IPS DF 4.7 (cell line): ENCODE results near the gene KCNH1.
"Not testable (repeated sequence)": the region's sequence is repeated elsewhere in the genome, so short reads cannot be mapped to it uniquely, and the experiment has no call there.

Source experiments
- DNase-seq: peaks from one replicate; pipeline ENCODE4 v3.0.0-alpha.2; 2013; ENCODE audit warnings: low spot score; ENCODE audit errors: extremely low read depth

Gene KCNH1

GRCh38 chr1:211013346-211014240, 120.4 kb downstream of the KCNH1 start:
- DNase-seq: no peak

- not testable (repeated sequence) for DNase-seq
Measured at GRCh38 chr1:211011128-211011527, 122.8 kb downstream of the KCNH1 start.

DNA sequence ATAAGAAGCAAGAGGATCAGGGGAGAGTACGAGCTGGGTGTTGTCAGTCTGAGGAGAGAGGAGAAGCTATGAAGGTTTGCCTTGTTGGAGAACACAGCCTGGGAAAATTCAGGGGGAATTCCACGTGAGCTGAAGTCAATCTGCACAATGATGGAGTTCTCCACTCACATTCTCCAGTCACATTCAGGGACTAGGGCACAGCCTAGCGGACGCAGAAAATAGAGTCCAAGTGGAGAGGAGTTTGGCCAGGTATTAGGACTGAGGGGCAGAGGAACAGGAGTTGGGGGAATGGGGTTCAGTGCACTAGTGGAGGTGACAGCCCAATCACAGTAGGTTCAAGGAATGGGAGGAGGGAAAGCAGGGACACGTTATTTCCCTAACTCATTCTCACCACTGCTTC, 124.0 kb downstream of the KCNH1 start:
- no peak for DNase-seq

GRCh38 chr1:211007830-211008229, 126.1 kb downstream of the KCNH1 start:
- no peak for DNase-seq

- not testable (repeated sequence) for DNase-seq
Measured at GRCh38 chr1:210995931-210996330, 138.0 kb downstream of the KCNH1 start.

- DNase-seq: no peak
Measured at GRCh38 chr1:210992837-210993236, 141.1 kb downstream of the KCNH1 start.

- no peak for DNase-seq
Measured at GRCh38 chr1:210989905-210990304, 144.0 kb downstream of the KCNH1 start.

- DNase-seq: no peak
Measured at GRCh38 chr1:210981490-210981889, 152.5 kb downstream of the KCNH1 start.

- DNase-seq: no peak
Measured at GRCh38 chr1:210980082-210980481, 153.9 kb downstream of the KCNH1 start.

- no peak for DNase-seq
Measured at GRCh38 chr1:210978974-210979354, 155.0 kb downstream of the KCNH1 start.

DNA sequence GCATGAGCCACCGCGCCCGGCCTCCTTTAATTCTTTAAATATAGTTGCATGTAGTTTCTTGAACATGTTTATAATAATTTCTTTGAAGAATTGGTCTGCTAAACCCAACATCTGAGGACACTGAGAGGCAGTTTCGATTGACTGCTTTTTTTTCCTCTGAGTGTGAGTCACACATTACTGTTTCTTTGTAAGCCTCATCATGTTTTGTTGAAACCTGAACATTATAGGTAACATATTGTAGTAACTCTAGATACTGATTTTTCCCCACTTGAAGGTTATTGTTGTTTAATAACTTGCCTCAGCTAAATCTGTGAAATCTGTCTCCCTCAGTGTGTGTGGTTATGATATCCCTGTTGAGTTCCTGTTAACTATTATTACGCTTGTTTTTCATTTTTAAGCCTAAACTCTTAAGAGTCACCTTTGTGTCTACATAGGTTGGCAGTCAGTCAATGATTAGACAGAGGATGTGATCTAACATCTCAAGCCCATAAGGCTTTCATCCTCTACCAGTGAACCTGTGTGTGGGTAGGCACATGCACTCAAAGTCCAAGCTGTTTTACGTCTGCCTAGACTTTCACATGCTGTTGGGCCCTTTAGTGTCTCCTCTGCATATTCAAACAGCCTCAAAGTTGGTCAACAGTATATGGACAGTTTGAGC, 155.5 kb downstream of the KCNH1 start:
- DNase-seq: no peak

DNA sequence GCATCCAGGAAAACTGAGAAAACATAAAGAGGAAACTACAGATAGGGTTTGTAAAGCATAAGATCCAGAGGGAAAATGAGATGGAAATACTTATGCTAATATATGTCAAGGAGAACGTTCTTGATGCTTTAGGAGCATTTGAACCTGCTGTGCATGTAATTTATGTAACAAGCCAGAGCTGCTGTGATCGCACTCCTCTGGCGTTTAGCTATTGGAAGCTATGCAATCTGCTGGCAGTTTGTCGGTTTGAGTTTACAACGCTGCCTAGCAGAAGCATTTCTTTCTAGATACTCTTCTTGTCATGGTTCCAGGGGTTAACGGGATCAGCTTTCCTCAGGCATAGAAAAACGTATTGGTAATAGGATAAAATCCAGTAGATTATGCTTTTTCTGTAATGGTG, 182.7 kb downstream of the KCNH1 start:
- DNase-seq: no peak

- DNase-seq: peak; percentile 14
Measured at GRCh38 chr1:210949940-210950546, 183.9 kb downstream of the KCNH1 start.

GRCh38 chr1:210949489-210949888, 184.5 kb downstream of the KCNH1 start:
- no peak for DNase-seq

DNA sequence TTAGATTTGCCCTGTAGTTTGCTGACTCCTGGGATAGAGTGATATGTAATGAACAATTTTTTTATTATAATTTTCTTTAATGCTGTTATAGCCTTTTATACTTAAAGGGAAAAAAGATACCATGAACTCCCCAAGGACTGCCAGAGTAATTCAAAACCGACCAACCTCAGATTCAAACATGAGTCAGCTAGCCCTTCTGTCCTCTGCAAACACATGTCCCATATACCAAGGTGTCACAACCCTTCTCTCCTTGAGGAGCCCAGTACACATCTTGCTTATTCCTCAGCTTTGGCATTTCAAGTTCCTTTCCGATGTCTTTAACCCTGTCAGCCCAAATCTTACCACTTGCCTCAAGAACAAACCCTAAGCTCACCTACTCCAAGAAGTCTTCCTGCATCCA, 184.9 kb downstream of the KCNH1 start:
- DNase-seq: no peak

DNA sequence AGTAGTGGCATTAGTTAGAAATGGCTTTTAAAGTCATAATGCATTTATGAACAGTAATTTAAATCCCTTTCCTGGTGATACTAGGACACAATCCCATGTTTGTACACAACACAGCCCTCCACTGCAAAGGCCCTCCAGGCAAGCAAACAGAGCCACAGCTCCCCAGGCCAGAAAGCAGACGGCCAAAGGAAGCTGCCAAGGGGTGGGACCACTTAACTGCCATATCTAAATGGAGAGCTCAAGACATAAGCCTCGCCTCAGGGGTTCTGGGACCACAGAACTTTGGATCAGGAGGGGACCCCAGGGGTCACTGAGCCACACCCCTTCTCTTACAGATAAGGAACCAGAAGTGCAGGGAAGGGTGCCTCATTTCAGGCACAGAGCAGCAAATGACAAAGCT, 189.7 kb downstream of the KCNH1 start:
- no peak for DNase-seq

- DNase-seq: no peak
Measured at GRCh38 chr1:210942513-210942912, 191.4 kb downstream of the KCNH1 start.

DNA sequence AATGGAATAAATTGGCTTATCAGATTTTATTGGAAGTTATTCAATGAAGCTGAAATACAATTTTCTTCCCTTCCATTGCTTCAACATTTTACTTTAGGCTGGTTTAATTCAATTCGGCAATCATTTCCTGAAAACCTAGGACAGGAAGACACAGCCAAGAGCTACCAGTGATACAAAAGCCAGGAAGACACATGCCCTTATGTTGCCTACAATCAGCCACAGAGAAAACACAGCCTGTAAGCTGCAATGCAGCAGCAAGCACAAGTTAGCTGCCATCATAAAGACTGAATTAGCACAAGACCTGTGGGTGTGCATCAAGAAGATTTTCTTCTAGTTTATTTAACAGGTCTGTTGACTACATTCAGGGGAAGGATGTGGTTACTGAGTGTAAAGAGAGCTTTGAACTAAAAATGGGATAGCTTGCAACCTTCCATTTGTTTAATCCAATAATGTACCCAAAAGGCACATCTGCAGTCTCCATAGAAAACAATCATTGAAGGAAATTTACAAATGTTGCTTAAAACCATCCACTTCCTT, 193.8 kb downstream of the KCNH1 start:
- no peak for DNase-seq

DNA sequence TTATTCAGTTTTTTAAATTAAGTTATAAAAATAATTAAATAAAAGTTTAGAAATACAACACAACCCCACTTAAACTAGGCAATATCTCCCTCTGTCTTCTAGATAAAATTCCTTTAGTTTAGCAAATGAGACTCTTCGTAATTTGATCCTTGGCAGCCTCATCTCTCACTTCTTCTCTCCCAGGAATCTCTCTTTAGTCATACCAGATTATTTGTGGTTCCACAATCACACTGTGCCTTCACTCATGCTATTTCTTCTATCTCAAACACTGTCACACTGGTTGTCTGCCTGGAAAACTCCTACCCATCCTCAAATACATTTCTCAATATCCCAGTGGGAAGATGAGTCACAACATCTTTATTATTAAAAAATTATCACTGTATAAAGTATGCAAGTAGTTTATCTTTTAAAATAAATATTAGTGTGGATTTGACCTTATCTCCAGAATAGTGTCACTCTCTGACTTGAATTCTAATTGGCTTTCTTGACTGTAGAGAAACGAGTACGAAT, 195.5 kb downstream of the KCNH1 start:
- DNase-seq: no peak

DNA sequence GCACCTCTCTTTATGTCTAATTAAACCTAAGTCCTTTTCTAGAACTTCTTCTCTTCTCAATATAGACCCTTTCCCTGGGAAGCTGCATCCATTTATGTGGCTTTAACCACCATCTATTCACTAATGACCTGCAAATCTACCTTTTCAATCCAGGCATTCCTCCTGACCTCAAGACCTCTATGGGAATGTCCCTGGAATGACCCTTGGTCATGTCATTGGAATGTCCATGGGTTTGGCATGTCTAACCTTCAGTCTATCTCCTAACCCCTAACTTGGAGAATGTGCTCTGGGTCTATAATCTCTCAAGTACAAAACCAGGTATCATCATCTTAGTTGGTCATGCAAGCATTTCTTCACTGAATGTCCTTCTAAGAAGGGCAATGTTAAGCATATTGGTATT, 196.1 kb downstream of the KCNH1 start:
- no peak for DNase-seq

GRCh38 chr1:210935905-210936304, 198.0 kb downstream of the KCNH1 start:
- no peak for DNase-seq

DNA sequence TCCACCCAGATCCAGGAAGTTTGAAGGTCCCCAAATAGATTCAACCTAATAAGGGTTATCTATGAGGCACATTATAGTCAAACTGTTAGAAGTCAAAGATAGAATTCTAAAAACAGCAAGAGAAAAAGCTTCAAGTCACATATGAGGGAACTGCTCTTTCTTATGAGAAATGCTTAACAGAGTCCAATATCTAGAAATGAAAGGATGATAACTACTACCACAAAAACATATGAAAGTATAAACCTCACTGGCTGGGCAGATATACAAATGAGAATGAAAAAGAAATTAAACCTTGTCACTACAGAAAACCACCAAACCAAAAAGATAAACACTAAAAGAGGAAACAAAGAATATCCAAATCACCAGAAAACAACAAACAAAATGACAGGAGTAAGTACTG, 201.8 kb downstream of the KCNH1 start:
- DNase-seq: no peak
